Gastroesophageal sphincter (tissue), 4 donors: Measurements from ENCODE around the gene DHRSX. TPM values are rescaled to one million over a fixed set of nuclear protein-coding genes. Genes with fewer than 3 reads are reported as not detected.
"Not testable (repeated sequence)": the region's sequence is repeated elsewhere in the genome, so short reads cannot be mapped to it uniquely, and the experiment has no call there.

Experiments
- ATAC-seq: fragments of 150-250 bp; one replicate; pipeline ENCODE4 v1.9.1; 2016; ENCODE audit warnings: mild to moderate bottlenecking, moderate library complexity
- H3K27ac ChIP-seq, 4 donors: fragments of 200-600 bp; sonication (generic) in 3 of 4; 1 replicate in 3 of 4; 2 replicates in 1 of 4; pipeline ENCODE4 v1.5.1; 2016 to 2019
- H3K27me3 ChIP-seq: fragments of 200-600 bp; sonication (generic); one replicate; pipeline ENCODE4 v1.5.1; 2019
- H3K36me3 ChIP-seq, 2 donors: fragments of 200-600 bp; sonication (generic); one replicate each; pipeline ENCODE4 v1.5.1; 2019; ENCODE audit warnings: control low read depth in 1 of 2
- H3K4me1 ChIP-seq, 3 donors: fragments of 200-600 bp; sonication (generic); 1 replicate in 2 of 3; 2 replicates in 1 of 3; pipeline ENCODE4 v1.5.1; 2016 to 2019; ENCODE audit warnings: control low read depth in 2 of 3
- H3K4me3 ChIP-seq, 2 donors: fragments of 200-600 bp; sonication (generic); one replicate each; pipeline ENCODE4 v1.5.1; 2019; ENCODE audit warnings: mild to moderate bottlenecking in 1 of 2, moderate library complexity in 1 of 2
- H3K9me3 ChIP-seq, 3 donors: fragments of 200-600 bp; sonication (generic); one replicate each; pipeline ENCODE4 v1.5.1; 2017 to 2019; ENCODE audit warnings: control low read depth in 2 of 3
- CTCF ChIP-seq, 4 experiments: fragments of 200-600 bp in 2 of 4; fragments of 450-650 bp in 2 of 4; sonication (generic) in 1 of 4; IDR thresholded peaks; one replicate each; pipeline ENCODE4 v1.5.1; 2017 to 2019; ENCODE audit warnings: antibody characterized with exemption in 4 of 4, mild to moderate bottlenecking in 2 of 4, moderate library complexity in 2 of 4
- EP300 ChIP-seq: sonication (generic); formaldehyde crosslinking; IDR thresholded peaks from one replicate; pipeline ENCODE4 v1.6.1; 2017; ENCODE audit warnings: antibody characterized with exemption, mild to moderate bottlenecking
- POLR2A ChIP-seq, 2 donors: fragments of 450-650 bp; IDR thresholded peaks; one replicate each; pipeline ENCODE4 v1.6.1; 2017; ENCODE audit warnings: antibody characterized with exemption in 2 of 2, mild to moderate bottlenecking in 2 of 2, moderate library complexity in 1 of 2
- POLR2AphosphoS5 ChIP-seq: sonication (generic); formaldehyde crosslinking; IDR thresholded peaks from one replicate; pipeline ENCODE4 v1.6.1; 2017; ENCODE audit warnings: antibody characterized with exemption
- WGBS, 2 donors: methylation state at CpG; one replicate each; pipeline ENCODE4 v1.1.5; 2018; ENCODE audit warnings: low coverage in 1 of 2; 5-methylcytosine and 5-hydroxymethylcytosine counted together
- total RNA-seq, 4 donors: library from RNA; depleted of rRNA; stranded (reverse); fragments of >200 nt; gene quantifications; one replicate each; pipeline ENCODE4 v1.1.0, GENCODE V29; 2016

Gene DHRSX
- total RNA-seq, 4 donors from 2014 or later, result 16.8 to 26.3 (median 21.1) TPM

GRCh38 chrX:2220296-2220695 is 280.5 kb downstream of the DHRSX start:
- Histone ChIP-seq H3K27me3 (no peaks in the 10 kb centered on the region), H3K27ac (no peak overlapping the region), H3K36me3 (peaks cover 0 to 64% of the 10 kb centered on the region in 2 donors), H3K9me3 (peaks cover 0 to 78% (median 0%) of the 10 kb centered on the region in 3 donors), H3K4me3 (no peak overlapping the region), H3K4me1 (no peaks in the 10 kb centered on the region)
- TF ChIP-seq POLR2AphosphoS5 (no peak), CTCF (IDR thresholded peaks at IDR 0.05) (no peak), POLR2A (IDR thresholded peaks at IDR 0.05) (no peak), EP300 (no peak)
- 94 to 100% methylated on average over 2 to 3 of the region's 3 CpGs for WGBS, 2 donors
- no peak for ATAC-seq

GRCh38 chrX:2214138-2214823 is 286.5 kb downstream of the DHRSX start:
- 93 to 97% methylated on average over 6 to 7 of the region's 7 CpGs for WGBS, 2 donors
- H3K4me3 ChIP-seq, H3K27me3 ChIP-seq, H3K27ac ChIP-seq, ATAC-seq, H3K4me1 ChIP-seq: not testable (repeated sequence)
- Histone ChIP-seq H3K9me3 (peaks cover 0 to 46% (median 0%) of the 10 kb centered on the region in 3 donors), H3K36me3 (peaks cover 0 to 12% of the 10 kb centered on the region in 2 donors)

- ATAC-seq, H3K36me3 ChIP-seq, H3K27me3 ChIP-seq, H3K4me1 ChIP-seq, H3K27ac ChIP-seq, H3K4me3 ChIP-seq: not testable (repeated sequence)
- WGBS, 2 donors, result 20 to 79% methylated on average over 1 to 9 of the region's 18 CpGs
- peaks cover 0 to 21% (median 0%) of the 10 kb centered on the region in 3 donors for H3K9me3 ChIP-seq
Measured at GRCh38 chrX:2211667-2212066, 289.1 kb downstream of the DHRSX start.

- WGBS, 2 donors, result 91 to 100% methylated on average over 2 to 3 of the region's 3 CpGs
- Histone ChIP-seq H3K9me3 (peaks cover 0 to 7% (median 0%) of the 10 kb centered on the region in 3 donors), H3K36me3 (no peaks in the 10 kb centered on the region), H3K4me3 (no peak overlapping the region), H3K27me3 (no peaks in the 10 kb centered on the region), H3K27ac (no peak overlapping the region), H3K4me1 (no peaks in the 10 kb centered on the region)
- no peak for TF ChIP-seq EP300
- no peak for TF ChIP-seq POLR2AphosphoS5
- TF ChIP-seq CTCF (IDR thresholded peaks at IDR 0.05), result no peak
- TF ChIP-seq POLR2A (IDR thresholded peaks at IDR 0.05), result no peak
- ATAC-seq, result no peak
Measured at GRCh38 chrX:2193273-2193592, 307.5 kb downstream of the DHRSX start.

- ATAC-seq, result no peak
- no peak overlapping the region for H3K4me3 ChIP-seq
- TF ChIP-seq EP300, result no peak
- no peak for TF ChIP-seq CTCF (IDR thresholded peaks at IDR 0.05)
- TF ChIP-seq POLR2AphosphoS5, result no peak
- TF ChIP-seq POLR2A (IDR thresholded peaks at IDR 0.05), result no peak
- no peak overlapping the region for H3K27ac ChIP-seq
- no peaks in the 10 kb centered on the region for H3K27me3 ChIP-seq
- peaks cover 0 to 7% (median 0%) of the 10 kb centered on the region in 3 donors for H3K9me3 ChIP-seq
- H3K36me3 ChIP-seq, result no peaks in the 10 kb centered on the region
- WGBS, 2 donors, result 42 to 47% methylated on average over 4 of the region's 12 CpGs
- no peaks in the 10 kb centered on the region for H3K4me1 ChIP-seq
Measured at GRCh38 chrX:2192584-2193272, 308.0 kb downstream of the DHRSX start.

- peaks cover 0 to 14% (median 0%) of the 10 kb centered on the region in 3 donors for H3K9me3 ChIP-seq
- WGBS, 2 donors, result 63 to 78% methylated on average over 2 to 4 of the region's 7 CpGs
- TF ChIP-seq POLR2AphosphoS5, result no peak
- no peak for TF ChIP-seq POLR2A (IDR thresholded peaks at IDR 0.05)
- TF ChIP-seq EP300, result no peak
- TF ChIP-seq CTCF (IDR thresholded peaks at IDR 0.05), result no peak
- H3K27ac ChIP-seq, result no peak overlapping the region
- H3K4me3 ChIP-seq, result no peak overlapping the region
- no peaks in the 10 kb centered on the region for H3K36me3 ChIP-seq
- ATAC-seq, result no peak
- no peaks in the 10 kb centered on the region for H3K27me3 ChIP-seq
- no peaks in the 10 kb centered on the region for H3K4me1 ChIP-seq
Measured at GRCh38 chrX:2188840-2189239, 311.9 kb downstream of the DHRSX start.
